HCT116 (cell line): ENCODE measurements around the gene PPP1R16B. TPM values are rescaled to one million over a fixed set of nuclear protein-coding genes. Genes with fewer than 3 reads are reported as not detected.

Source experiments
- ATAC-seq: fragments of 200-7000 bp; cut with Tn5 transposase; 2 replicates; pipeline ENCODE4 v1.9.1; 2020; ENCODE audit warnings: mild to moderate bottlenecking, moderate library complexity
- BruUV-seq: library from RNA; stranded (reverse); fragments of 400-500 nt; replicated peaks from 2 replicates; lab custom pipeline; 2021; lab: Mats Ljungman, UMichigan
- CTCF ChIA-PET: fragments of 300-600 bp; sonication (Branson Sonifier 250); formaldehyde crosslinking; loops from one replicate; lab custom pipeline; 2021; ENCODE audit warnings: antibody characterized with exemption; lab: Charles Lee
- POLR2A ChIA-PET: fragments of 300-600, 350-600 bp; sonication (Branson Sonifier 250); formaldehyde crosslinking; loops from one replicate; lab custom pipeline; 2021; ENCODE audit warnings: antibody characterized with exemption; lab: Charles Lee
- RAD21 ChIA-PET, 2 experiments: fragments of 300-600 bp; sonication (Branson Sonifier 250); formaldehyde crosslinking; loops; one replicate each; lab custom pipeline; 2023; ENCODE audit warnings: low total read pairs in 2 of 2; ENCODE audit not compliant: uncharacterized antibody in 2 of 2, unreplicated experiment in 2 of 2, low non-redundant PET in 1 of 2; lab: Charles Lee
- DNase-seq: peaks from one replicate; pipeline ENCODE4 v3.0.0-alpha.2; 2010; ENCODE audit warnings: low read depth, low spot score
- H2AFZ ChIP-seq: fragments of 200-600 bp; shearing (Covaris generic), sonication (generic); 2 replicates; pipeline ENCODE4 v1.6.1; 2017; ENCODE audit warnings: low read depth, mixed run types, mixed read lengths, antibody characterized with exemption, low read length; ENCODE audit not compliant: poor library complexity, severe bottlenecking
- H3K27ac ChIP-seq: 2 replicates; pipeline ENCODE4 v1.5.1; 2012; ENCODE audit warnings: low read depth, low read length
- H3K27me3 ChIP-seq: fragments of 200-600 bp; sonication (generic); 2 replicates; pipeline ENCODE4 v1.6.1; 2016; ENCODE audit warnings: mixed run types, low read length, mixed read lengths; ENCODE audit not compliant: insufficient read depth
- H3K36me3 ChIP-seq, 2 experiments: fragments of 200-500 bp in 1 of 2; fragments of 200-600 bp in 1 of 2; sonication (Bioruptor generic) in 1 of 2; sonication (generic) in 1 of 2; 2 replicates each; pipeline versions ENCODE4 v1.5.1 to v1.6.1; 2014 to 2016; ENCODE audit warnings: low read length in 2 of 2, inconsistent platforms in 1 of 2, mixed read lengths in 1 of 2, mixed run types in 1 of 2; ENCODE audit not compliant: insufficient read depth in 2 of 2, control insufficient read depth in 1 of 2
- H3K4me1 ChIP-seq, 2 experiments: fragments of 200-600 bp in 1 of 2; sonication (generic) in 1 of 2; 2 replicates each; pipeline versions ENCODE4 v1.5.1 to v1.6.1; 2012 to 2017; ENCODE audit warnings: low read length in 2 of 2, inconsistent platforms in 1 of 2, mild to moderate bottlenecking in 1 of 2, mixed read lengths in 1 of 2, mixed run types in 1 of 2, moderate library complexity in 1 of 2; ENCODE audit not compliant: insufficient read depth in 2 of 2, control insufficient read depth in 1 of 2
- H3K4me2 ChIP-seq: fragments of 200-600 bp; sonication (generic); 2 replicates; pipeline ENCODE4 v1.6.1; 2017; ENCODE audit warnings: mixed run types, low read length, mixed read lengths
- H3K4me3 ChIP-seq, 2 experiments: fragments of 200-600 bp in 1 of 2; sonication (generic) in 1 of 2; replicated peaks in 1 of 2; 2 replicates each; pipeline ENCODE4 v1.5.1; 2011 to 2016; ENCODE audit warnings: low read length in 2 of 2, control low read depth in 1 of 2, low read depth in 1 of 2, mild to moderate bottlenecking in 1 of 2, mixed read lengths in 1 of 2, mixed run types in 1 of 2
- H3K79me2 ChIP-seq: fragments of 200-600 bp; sonication (generic); 2 replicates; pipeline ENCODE4 v1.6.1; 2017; ENCODE audit warnings: mild to moderate bottlenecking, mixed run types, low read length, moderate library complexity, mixed read lengths; ENCODE audit not compliant: insufficient read depth
- H3K9ac ChIP-seq: fragments of 200-600 bp; sonication (generic); 2 replicates; pipeline ENCODE4 v1.6.1; 2016; ENCODE audit warnings: low read length, mixed read lengths
- H3K9me2 ChIP-seq: fragments of 200-600 bp; sonication (generic), shearing (Covaris generic); 2 replicates; pipeline ENCODE4 v1.6.1; 2017; ENCODE audit warnings: mixed run types, mild to moderate bottlenecking, moderate library complexity; ENCODE audit not compliant: insufficient read depth
- H3K9me3 ChIP-seq, 2 experiments: fragments of 200-500 bp in 1 of 2; fragments of 200-600 bp in 1 of 2; sonication (Bioruptor generic) in 1 of 2; sonication (generic) in 1 of 2; 2 replicates each; pipeline ENCODE4 v1.6.1; 2014 to 2017; ENCODE audit warnings: low read length in 2 of 2, mixed read lengths in 2 of 2, inconsistent platforms in 1 of 2, low read depth in 1 of 2, mild to moderate bottlenecking in 1 of 2, mixed run types in 1 of 2, moderate library complexity in 1 of 2; ENCODE audit not compliant: control insufficient read depth in 1 of 2, insufficient read depth in 1 of 2
- H4K20me1 ChIP-seq: fragments of 200-600 bp; sonication (generic), shearing (Covaris generic); 2 replicates; pipeline ENCODE4 v1.6.1; 2017; ENCODE audit warnings: mixed run types, mild to moderate bottlenecking, moderate library complexity; ENCODE audit not compliant: insufficient read depth
- CBX3 ChIP-seq: IDR thresholded peaks from 2 replicates; pipeline ENCODE4 v1.6.1; 2012; ENCODE audit warnings: low read depth
- CEBPB ChIP-seq: IDR thresholded peaks from 2 replicates; pipeline ENCODE4 v1.6.1; 2012; ENCODE audit warnings: low read depth
- EGR1 ChIP-seq: IDR thresholded peaks from 2 replicates; pipeline ENCODE4 v1.6.1; 2012; ENCODE audit warnings: low read depth
- EZH2 ChIP-seq: fragments of 200-600 bp; sonication (generic); IDR thresholded peaks from 2 replicates; pipeline ENCODE4 v1.6.1; 2017; ENCODE audit warnings: antibody characterized with exemption, mixed run types
- EZH2phosphoT487 ChIP-seq: fragments of 200-600 bp; IDR thresholded peaks from 2 replicates; pipeline ENCODE4 v1.6.1; 2018; ENCODE audit warnings: antibody characterized with exemption, borderline replicate concordance
- FOSL1 ChIP-seq: IDR thresholded peaks from 2 replicates; pipeline ENCODE4 v1.6.1; 2012; ENCODE audit warnings: low read depth
- POLR2A ChIP-seq: IDR thresholded peaks from 2 replicates; pipeline ENCODE4 v1.7.0; 2011; ENCODE audit warnings: borderline replicate concordance; ENCODE audit not compliant: insufficient read depth, insufficient read length; ENCODE audit errors: extremely low read depth
- POLR2AphosphoS5 ChIP-seq: IDR thresholded peaks from 2 replicates; pipeline ENCODE4 v1.6.1; 2011; ENCODE audit warnings: mild to moderate bottlenecking, low read depth, low read length, moderate library complexity
- RAD21 ChIP-seq: IDR thresholded peaks from 2 replicates; pipeline ENCODE4 v1.6.1; 2012; ENCODE audit warnings: low read depth, mild to moderate bottlenecking
- SIN3A ChIP-seq: IDR thresholded peaks from 2 replicates; pipeline ENCODE4 v1.6.1; 2012; ENCODE audit warnings: low read depth
- TCF7L2 ChIP-seq: IDR thresholded peaks from 2 replicates; pipeline ENCODE4 v1.7.0; 2011; ENCODE audit warnings: borderline replicate concordance, inconsistent platforms; ENCODE audit not compliant: insufficient read depth, insufficient read length; ENCODE audit errors: extremely low read depth
- YY1 ChIP-seq: IDR thresholded peaks from 2 replicates; pipeline ENCODE4 v1.6.1; 2011; ENCODE audit warnings: low read length, low read depth, moderate library complexity, mild to moderate bottlenecking; ENCODE audit not compliant: insufficient replicate concordance; ENCODE audit errors: extremely low read depth
- ZFX ChIP-seq: fragments of 450-650 bp; IDR thresholded peaks from 2 replicates; pipeline ENCODE4 v1.6.1; 2017
- ZNF274 ChIP-seq: fragments of 200-500 bp; sonication (Bioruptor generic); IDR thresholded peaks from 2 replicates; pipeline ENCODE4 v1.6.1; 2014; ENCODE audit warnings: mild to moderate bottlenecking, low read depth, low read length, inconsistent platforms
- intact Hi-C: fragments of 100-400 bp; cut with micrococcal nuclease; formaldehyde crosslinking; loops from 2 replicates; pipeline ENCODE4 v1.10.0; 2022
- total RNA-seq: library from RNA; stranded (reverse); gene quantifications from one replicate; pipeline ENCODE4 v1.2.1, GENCODE V29; 2021; ENCODE audit not compliant: unreplicated experiment
- TF ChIP-seq, protein P1 (sequence below): IDR thresholded peaks from 2 replicates; pipeline ENCODE4 v1.6.1; 2012
- TF ChIP-seq, protein P2 (sequence below), 3 experiments: fragments of 200-600 bp in 1 of 3; sonication (generic) in 1 of 3; IDR thresholded peaks in 2 of 3; conservative IDR thresholded peaks in 1 of 3; 2 replicates each; pipeline ENCODE4 v1.5.1; 2012 to 2017; ENCODE audit warnings: low read depth in 2 of 3, low read length in 2 of 3, antibody characterized with exemption in 1 of 3, borderline replicate concordance in 1 of 3, control low read depth in 1 of 3, mild to moderate bottlenecking in 1 of 3, mixed read lengths in 1 of 3, mixed run types in 1 of 3, moderate library complexity in 1 of 3; ENCODE audit not compliant: insufficient read depth in 1 of 3
- TF ChIP-seq, protein P3 (sequence below): IDR thresholded peaks from 2 replicates; pipeline ENCODE4 v1.6.1; 2011; ENCODE audit warnings: mild to moderate bottlenecking, low read length, moderate library complexity; ENCODE audit not compliant: insufficient replicate concordance; ENCODE audit errors: extremely low read depth
- TF ChIP-seq, protein P4 (sequence below): IDR thresholded peaks from 2 replicates; pipeline ENCODE4 v1.6.1; 2012; ENCODE audit warnings: low read depth
- TF ChIP-seq, protein P5 (sequence below): IDR thresholded peaks from 2 replicates; pipeline ENCODE4 v1.6.1; 2012

PPP1R16B gene
- total RNA-seq, 1 experiment from 2014 or later, result 0.52 TPM

DNA sequence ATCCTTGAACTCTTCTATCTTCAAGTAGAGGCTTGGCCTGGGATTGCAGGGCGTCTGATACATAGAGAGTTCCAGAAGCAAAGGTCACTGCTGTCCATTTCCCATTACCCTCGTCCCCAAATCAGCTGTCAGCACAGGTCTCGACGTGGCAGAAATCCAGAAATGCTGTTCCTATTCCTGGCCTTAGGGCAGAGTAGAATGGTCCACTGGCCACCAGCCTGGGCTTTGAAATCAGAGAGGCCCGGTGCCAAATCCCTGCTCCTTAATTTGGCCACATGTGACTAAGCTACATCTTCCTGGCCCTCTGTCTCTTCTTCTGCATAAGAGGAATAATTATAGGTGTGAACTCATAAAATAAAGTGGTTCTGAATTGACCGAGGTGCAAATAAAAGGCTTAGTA, 79.9 kb downstream of the PPP1R16B start:
- ChIA-PET POLR2A (no interaction called here), RAD21 (no interaction called here)
- H3K9me3 ChIP-seq, result no peaks in the 10 kb centered on the region
- ATAC-seq, result no peak
- intact Hi-C loops, result no loop called here
- BruUV-seq, result no TSS peak
- peaks cover 2 to 9% of the 10 kb centered on the region in 2 experiments; a peak in 2 of 4 replicates for H3K4me1 ChIP-seq
- H3K9me2 ChIP-seq, result no peaks in the 10 kb centered on the region
- no peaks in the 10 kb centered on the region for H4K20me1 ChIP-seq
- no peaks in the 10 kb centered on the region for H3K36me3 ChIP-seq
- TF ChIP-seq, protein P1, sequence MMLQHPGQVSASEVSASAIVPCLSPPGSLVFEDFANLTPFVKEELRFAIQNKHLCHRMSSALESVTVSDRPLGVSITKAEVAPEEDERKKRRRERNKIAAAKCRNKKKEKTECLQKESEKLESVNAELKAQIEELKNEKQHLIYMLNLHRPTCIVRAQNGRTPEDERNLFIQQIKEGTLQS, result no peak
- no peak for TF ChIP-seq POLR2AphosphoS5
- no peak for TF ChIP-seq EZH2phosphoT487
- no peak for TF ChIP-seq EZH2
- TF ChIP-seq FOSL1, result no peak
- TF ChIP-seq, protein P2, sequence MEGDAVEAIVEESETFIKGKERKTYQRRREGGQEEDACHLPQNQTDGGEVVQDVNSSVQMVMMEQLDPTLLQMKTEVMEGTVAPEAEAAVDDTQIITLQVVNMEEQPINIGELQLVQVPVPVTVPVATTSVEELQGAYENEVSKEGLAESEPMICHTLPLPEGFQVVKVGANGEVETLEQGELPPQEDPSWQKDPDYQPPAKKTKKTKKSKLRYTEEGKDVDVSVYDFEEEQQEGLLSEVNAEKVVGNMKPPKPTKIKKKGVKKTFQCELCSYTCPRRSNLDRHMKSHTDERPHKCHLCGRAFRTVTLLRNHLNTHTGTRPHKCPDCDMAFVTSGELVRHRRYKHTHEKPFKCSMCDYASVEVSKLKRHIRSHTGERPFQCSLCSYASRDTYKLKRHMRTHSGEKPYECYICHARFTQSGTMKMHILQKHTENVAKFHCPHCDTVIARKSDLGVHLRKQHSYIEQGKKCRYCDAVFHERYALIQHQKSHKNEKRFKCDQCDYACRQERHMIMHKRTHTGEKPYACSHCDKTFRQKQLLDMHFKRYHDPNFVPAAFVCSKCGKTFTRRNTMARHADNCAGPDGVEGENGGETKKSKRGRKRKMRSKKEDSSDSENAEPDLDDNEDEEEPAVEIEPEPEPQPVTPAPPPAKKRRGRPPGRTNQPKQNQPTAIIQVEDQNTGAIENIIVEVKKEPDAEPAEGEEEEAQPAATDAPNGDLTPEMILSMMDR (IDR thresholded peaks at IDR 0.05 in 2 of 3, conservative IDR thresholded peaks at IDR 0.05 in 1 of 3; ENCODE audit: borderline replicate concordance in 1 of 3, insufficient read depth in 1 of 3, low read depth in 2 of 3, low read length in 2 of 3), result no peak
- TF ChIP-seq CEBPB, result no peak
- no peak for TF ChIP-seq TCF7L2
- no peak for TF ChIP-seq EGR1
- TF ChIP-seq YY1, result no peak
- TF ChIP-seq, protein P3, sequence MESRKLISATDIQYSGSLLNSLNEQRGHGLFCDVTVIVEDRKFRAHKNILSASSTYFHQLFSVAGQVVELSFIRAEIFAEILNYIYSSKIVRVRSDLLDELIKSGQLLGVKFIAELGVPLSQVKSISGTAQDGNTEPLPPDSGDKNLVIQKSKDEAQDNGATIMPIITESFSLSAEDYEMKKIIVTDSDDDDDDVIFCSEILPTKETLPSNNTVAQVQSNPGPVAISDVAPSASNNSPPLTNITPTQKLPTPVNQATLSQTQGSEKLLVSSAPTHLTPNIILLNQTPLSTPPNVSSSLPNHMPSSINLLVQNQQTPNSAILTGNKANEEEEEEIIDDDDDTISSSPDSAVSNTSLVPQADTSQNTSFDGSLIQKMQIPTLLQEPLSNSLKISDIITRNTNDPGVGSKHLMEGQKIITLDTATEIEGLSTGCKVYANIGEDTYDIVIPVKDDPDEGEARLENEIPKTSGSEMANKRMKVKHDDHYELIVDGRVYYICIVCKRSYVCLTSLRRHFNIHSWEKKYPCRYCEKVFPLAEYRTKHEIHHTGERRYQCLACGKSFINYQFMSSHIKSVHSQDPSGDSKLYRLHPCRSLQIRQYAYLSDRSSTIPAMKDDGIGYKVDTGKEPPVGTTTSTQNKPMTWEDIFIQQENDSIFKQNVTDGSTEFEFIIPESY, result no peak
- TF ChIP-seq, protein P4, sequence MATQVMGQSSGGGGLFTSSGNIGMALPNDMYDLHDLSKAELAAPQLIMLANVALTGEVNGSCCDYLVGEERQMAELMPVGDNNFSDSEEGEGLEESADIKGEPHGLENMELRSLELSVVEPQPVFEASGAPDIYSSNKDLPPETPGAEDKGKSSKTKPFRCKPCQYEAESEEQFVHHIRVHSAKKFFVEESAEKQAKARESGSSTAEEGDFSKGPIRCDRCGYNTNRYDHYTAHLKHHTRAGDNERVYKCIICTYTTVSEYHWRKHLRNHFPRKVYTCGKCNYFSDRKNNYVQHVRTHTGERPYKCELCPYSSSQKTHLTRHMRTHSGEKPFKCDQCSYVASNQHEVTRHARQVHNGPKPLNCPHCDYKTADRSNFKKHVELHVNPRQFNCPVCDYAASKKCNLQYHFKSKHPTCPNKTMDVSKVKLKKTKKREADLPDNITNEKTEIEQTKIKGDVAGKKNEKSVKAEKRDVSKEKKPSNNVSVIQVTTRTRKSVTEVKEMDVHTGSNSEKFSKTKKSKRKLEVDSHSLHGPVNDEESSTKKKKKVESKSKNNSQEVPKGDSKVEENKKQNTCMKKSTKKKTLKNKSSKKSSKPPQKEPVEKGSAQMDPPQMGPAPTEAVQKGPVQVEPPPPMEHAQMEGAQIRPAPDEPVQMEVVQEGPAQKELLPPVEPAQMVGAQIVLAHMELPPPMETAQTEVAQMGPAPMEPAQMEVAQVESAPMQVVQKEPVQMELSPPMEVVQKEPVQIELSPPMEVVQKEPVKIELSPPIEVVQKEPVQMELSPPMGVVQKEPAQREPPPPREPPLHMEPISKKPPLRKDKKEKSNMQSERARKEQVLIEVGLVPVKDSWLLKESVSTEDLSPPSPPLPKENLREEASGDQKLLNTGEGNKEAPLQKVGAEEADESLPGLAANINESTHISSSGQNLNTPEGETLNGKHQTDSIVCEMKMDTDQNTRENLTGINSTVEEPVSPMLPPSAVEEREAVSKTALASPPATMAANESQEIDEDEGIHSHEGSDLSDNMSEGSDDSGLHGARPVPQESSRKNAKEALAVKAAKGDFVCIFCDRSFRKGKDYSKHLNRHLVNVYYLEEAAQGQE, result no peak
- TF ChIP-seq SIN3A, result no peak
- TF ChIP-seq, protein P5, sequence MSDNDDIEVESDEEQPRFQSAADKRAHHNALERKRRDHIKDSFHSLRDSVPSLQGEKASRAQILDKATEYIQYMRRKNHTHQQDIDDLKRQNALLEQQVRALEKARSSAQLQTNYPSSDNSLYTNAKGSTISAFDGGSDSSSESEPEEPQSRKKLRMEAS, result no peak
- TF ChIP-seq POLR2A, result no peak
- TF ChIP-seq ZFX, result no peak
- TF ChIP-seq RAD21, result no peak
- TF ChIP-seq CBX3, result no peak
- no peak for TF ChIP-seq ZNF274
- TF ChIP-seq, all 23 proteins: peak for 0
- Histone ChIP-seq H2AFZ (no peak overlapping the region), H3K27ac (no peak overlapping the region), H3K4me2 (no peak overlapping the region), H3K79me2 (no peaks in the 10 kb centered on the region), H3K27me3 (no peaks in the 10 kb centered on the region), H3K9ac (no peak overlapping the region), H3K4me3 (no peak overlapping the region)
- CTCF ChIA-PET, result no interaction called here
- no peak for DNase-seq
